C4-2B (cell line): ENCODE results near the gene F7.

Experiments
- ZFX ChIP-seq: fragments of 450-650 bp; IDR thresholded peaks from 2 replicates; pipeline ENCODE4 v1.6.1; 2017
- TF ChIP-seq, protein P1 (sequence below): fragments of 450-650 bp; conservative IDR thresholded peaks from 2 replicates; pipeline ENCODE4 v1.5.1; 2017; ENCODE audit warnings: mild to moderate bottlenecking

DNA sequence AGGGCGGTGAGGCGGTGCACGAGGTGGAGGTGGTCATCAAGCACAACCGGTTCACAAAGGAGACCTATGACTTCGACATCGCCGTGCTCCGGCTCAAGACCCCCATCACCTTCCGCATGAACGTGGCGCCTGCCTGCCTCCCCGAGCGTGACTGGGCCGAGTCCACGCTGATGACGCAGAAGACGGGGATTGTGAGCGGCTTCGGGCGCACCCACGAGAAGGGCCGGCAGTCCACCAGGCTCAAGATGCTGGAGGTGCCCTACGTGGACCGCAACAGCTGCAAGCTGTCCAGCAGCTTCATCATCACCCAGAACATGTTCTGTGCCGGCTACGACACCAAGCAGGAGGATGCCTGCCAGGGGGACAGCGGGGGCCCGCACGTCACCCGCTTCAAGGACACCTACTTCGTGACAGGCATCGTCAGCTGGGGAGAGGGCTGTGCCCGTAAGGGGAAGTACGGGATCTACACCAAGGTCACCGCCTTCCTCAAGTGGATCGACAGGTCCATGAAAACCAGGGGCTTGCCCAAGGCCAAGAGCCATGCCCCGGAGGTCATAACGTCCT is 43.4 kb downstream of the F7 start:
- TF ChIP-seq, protein P1, sequence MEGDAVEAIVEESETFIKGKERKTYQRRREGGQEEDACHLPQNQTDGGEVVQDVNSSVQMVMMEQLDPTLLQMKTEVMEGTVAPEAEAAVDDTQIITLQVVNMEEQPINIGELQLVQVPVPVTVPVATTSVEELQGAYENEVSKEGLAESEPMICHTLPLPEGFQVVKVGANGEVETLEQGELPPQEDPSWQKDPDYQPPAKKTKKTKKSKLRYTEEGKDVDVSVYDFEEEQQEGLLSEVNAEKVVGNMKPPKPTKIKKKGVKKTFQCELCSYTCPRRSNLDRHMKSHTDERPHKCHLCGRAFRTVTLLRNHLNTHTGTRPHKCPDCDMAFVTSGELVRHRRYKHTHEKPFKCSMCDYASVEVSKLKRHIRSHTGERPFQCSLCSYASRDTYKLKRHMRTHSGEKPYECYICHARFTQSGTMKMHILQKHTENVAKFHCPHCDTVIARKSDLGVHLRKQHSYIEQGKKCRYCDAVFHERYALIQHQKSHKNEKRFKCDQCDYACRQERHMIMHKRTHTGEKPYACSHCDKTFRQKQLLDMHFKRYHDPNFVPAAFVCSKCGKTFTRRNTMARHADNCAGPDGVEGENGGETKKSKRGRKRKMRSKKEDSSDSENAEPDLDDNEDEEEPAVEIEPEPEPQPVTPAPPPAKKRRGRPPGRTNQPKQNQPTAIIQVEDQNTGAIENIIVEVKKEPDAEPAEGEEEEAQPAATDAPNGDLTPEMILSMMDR: no peak
- TF ChIP-seq ZFX: no peak
